HepG2 (cell line): Measurements from ENCODE around the gene OR6S1. TPM values are rescaled to one million over a fixed set of nuclear protein-coding genes. Genes with fewer than 3 reads are reported as not detected.
A peak's percentile ranks its signal among the peaks of the same experiment; 100 is the strongest.

Experiments used
- AFF4 ChIP-seq: sonication (generic); formaldehyde crosslinking; IDR thresholded peaks from 2 replicates; pipeline ENCODE4 v1.4.0; 2020; ENCODE audit warnings: missing genetic modification reagents
- DDIT3 ChIP-seq: sonication (generic); formaldehyde crosslinking; IDR thresholded peaks from 2 replicates; pipeline ENCODE4 v1.4.0; 2020; ENCODE audit warnings: mild to moderate bottlenecking, missing genetic modification reagents
- ELF3 ChIP-seq: IDR thresholded peaks from 2 replicates; pipeline ENCODE4 v1.6.1; 2016; ENCODE audit warnings: missing genetic modification reagents, missing compliant biosample characterization
- GPN1 ChIP-seq: sonication (generic); formaldehyde crosslinking; IDR thresholded peaks from 2 replicates; pipeline ENCODE4 v1.5.1; 2020; ENCODE audit warnings: missing genetic modification reagents, borderline replicate concordance
- HMGXB4 ChIP-seq, 2 experiments: sonication (generic) in 1 of 2; formaldehyde crosslinking in 1 of 2; IDR thresholded peaks; 2 replicates each; pipeline versions ENCODE4 v1.4.0 to v1.6.1; 2018 to 2020; ENCODE audit warnings: missing genetic modification reagents in 2 of 2, borderline replicate concordance in 1 of 2, low read depth in 1 of 2, mild to moderate bottlenecking in 1 of 2, missing biosample characterization in 1 of 2
- HNF4G ChIP-seq, 2 experiments: sonication (generic) in 1 of 2; formaldehyde crosslinking in 1 of 2; IDR thresholded peaks; 2 replicates each; pipeline versions ENCODE4 v1.4.0 to v1.6.1; 2011 to 2020; ENCODE audit warnings: borderline replicate concordance in 2 of 2, low read depth in 2 of 2, mild to moderate bottlenecking in 2 of 2, low read length in 1 of 2, missing genetic modification reagents in 1 of 2, moderate library complexity in 1 of 2
- KLF9 ChIP-seq: IDR thresholded peaks from 2 replicates; pipeline ENCODE4 v1.6.1; 2016; ENCODE audit warnings: low read depth
- MLX ChIP-seq: IDR thresholded peaks from 2 replicates; pipeline ENCODE4 v1.6.1; 2016
- NBN ChIP-seq: fragments of 450-650 bp; conservative IDR thresholded peaks from 2 replicates; pipeline ENCODE4 v1.6.1; 2017
- PPARG ChIP-seq: conservative IDR thresholded peaks from 2 replicates; pipeline ENCODE4 v1.6.1; 2016; ENCODE audit warnings: missing biosample characterization, missing genetic modification reagents
- PREB ChIP-seq: sonication (generic); formaldehyde crosslinking; IDR thresholded peaks from 2 replicates; pipeline ENCODE4 v1.4.0; 2020; ENCODE audit warnings: missing genetic modification reagents
- SMYD3 ChIP-seq: sonication (generic); formaldehyde crosslinking; IDR thresholded peaks from 2 replicates; pipeline ENCODE4 v1.8.1; 2023; ENCODE audit warnings: mild to moderate bottlenecking, missing genetic modification reagents
- TCF7L2 ChIP-seq: IDR thresholded peaks from 2 replicates; pipeline ENCODE4 v1.6.1; 2011; ENCODE audit warnings: mild to moderate bottlenecking, low read depth, low read length, moderate library complexity
- ZBTB34 ChIP-seq: sonication (generic); formaldehyde crosslinking; IDR thresholded peaks from 2 replicates; pipeline ENCODE4 v1.8.0; 2022; ENCODE audit warnings: mild to moderate bottlenecking, missing genetic modification reagents
- ZNF609 ChIP-seq: sonication (generic); formaldehyde crosslinking; IDR thresholded peaks from 2 replicates; pipeline ENCODE4 v1.4.0; 2020; ENCODE audit warnings: mild to moderate bottlenecking, missing genetic modification reagents, borderline replicate concordance
- polyA plus RNA-seq, 8 experiments: library from polyadenylated mRNA; depleted of rRNA in 3 of 8; stranded (reverse) in 7 of 8; unstranded in 1 of 8; fragments of >200 nt; fragmentation: Illumina TruSeq in 4 of 8; extraction: Trizol in 4 of 8; gene quantifications; 2 replicates each; pipeline versions ENCODE4 v1.2.1 to v1.2.3, GENCODE V29; 2011 to 2016; ENCODE audit warnings: low read depth in 4 of 8, missing spikeins in 1 of 8, mixed read lengths in 1 of 8; ENCODE audit not compliant: insufficient read depth in 1 of 8
- total RNA-seq, 5 experiments: library from RNA; depleted of rRNA; stranded (reverse); fragments of >200 nt; fragmentation: Illumina TruSeq; extraction: Trizol; gene quantifications; 2 replicates each; pipeline ENCODE4 v1.2.3, GENCODE V29; 2016; ENCODE audit warnings: low read depth in 1 of 5

Gene OR6S1
- total and polyA plus RNA-seq, 2 of the 13 experiments (the other 11 are each of a cell fraction or from before 2014, with no cell fraction given) = 0.09 TPM; not detected in 1

- TF ChIP-seq MLX (CRISPR knock-in tag) (no peak), ZNF609 (peak; percentile 29; the same call in 1 of the 2 replicates), ZBTB34 (CRISPR knock-in tag) (no peak), TCF7L2 (no peak), NBN (no peak), HMGXB4 (CRISPR knock-in tag; IDR thresholded peaks at IDR 0.05; ENCODE audit: borderline replicate concordance in 1 of 2, low read depth in 1 of 2) (peak; percentile 53 to 67; a peak in 2 of 4 replicates), SMYD3 (CRISPR knock-in tag) (no peak), DDIT3 (no peak), PREB (CRISPR knock-in tag) (no peak), GPN1 (CRISPR knock-in tag) (no peak), PPARG (CRISPR knock-in tag) (peak; percentile 91), HNF4G (IDR thresholded peaks at IDR 0.05; ENCODE audit: borderline replicate concordance, low read depth, low read length) (peak; percentile 56; the same call in 1 of the 2 replicates), HNF4G (CRISPR knock-in tag; IDR thresholded peaks at IDR 0.05; ENCODE audit: borderline replicate concordance, low read depth) (no peak), AFF4 (CRISPR knock-in tag) (no peak), ELF3 (0 out of 2 replicates have a peak, but pooled peaks have one; percentile 44), KLF9 (CRISPR knock-in tag) (no peak)
Observed at GRCh38 chr14:20615996-20616395, 25.5 kb downstream of the OR6S1 start (continued).
